ENCODE results near the gene RALGAPA1. TPM values are rescaled to one million over a fixed set of nuclear protein-coding genes. Genes with fewer than 3 reads are reported as not detected.

RALGAPA1 gene
- total and polyA plus RNA-seq, 2 experiments from 2014 or later: 21.9 to 27.3 TPM

GRCh38 chr14:35504260-35504659 lies 304.8 kb downstream of the RALGAPA1 start:
- Histone ChIP-seq H3K36me3 (ENCODE audit: insufficient read depth) (no peaks in the 10 kb centered on the region), H3F3A (replicated peaks; ENCODE audit: low read depth) (no peaks in the 10 kb centered on the region), H3K4me2 (no peak overlapping the region), H2AFZ (no peak overlapping the region), H3K27ac (ENCODE audit: low read depth) (no peak overlapping the region), H3K4me1 (ENCODE audit: insufficient read depth) (no peaks in the 10 kb centered on the region), H3K4me3 (no peak overlapping the region), H3K27me3 (ENCODE audit: insufficient read depth) (no peaks in the 10 kb centered on the region), H3K79me2 (replicated peaks; ENCODE audit: insufficient read depth) (no peaks in the 10 kb centered on the region), H3K9me2 (ENCODE audit: insufficient read depth) (no peaks in the 10 kb centered on the region), H4K20me1 (replicated peaks; ENCODE audit: insufficient read depth) (no peaks in the 10 kb centered on the region)
- DNase-seq (ENCODE audit: low spot score): no peak
- no peak for TF ChIP-seq CREB1 (CRISPR knock-in tag; IDR thresholded peaks at IDR 0.05; ENCODE audit: low read depth)
- no peak for TF ChIP-seq EZH2 (IDR thresholded peaks at IDR 0.05; ENCODE audit: low read depth, unreplicated experiment)
- TF ChIP-seq ETS1 (IDR thresholded peaks at IDR 0.05): no peak
- no peak for TF ChIP-seq ZNF331 (CRISPR knock-in tag; IDR thresholded peaks at IDR 0.05; ENCODE audit: low read depth)
- TF ChIP-seq REST (IDR thresholded peaks at IDR 0.05; ENCODE audit: unreplicated experiment): no peak
- no peak for TF ChIP-seq POLR2AphosphoS5 (IDR thresholded peaks at IDR 0.05; ENCODE audit: low read depth)
- no peak for TF ChIP-seq JUNB (IDR thresholded peaks at IDR 0.05; ENCODE audit: unreplicated experiment)
- TF ChIP-seq STAT1 (IDR thresholded peaks at IDR 0.05; ENCODE audit: unreplicated experiment): no peak
- no peak for TF ChIP-seq ZNF114 (CRISPR knock-in tag; IDR thresholded peaks at IDR 0.05)
- TF ChIP-seq NANOG (IDR thresholded peaks at IDR 0.05; ENCODE audit: borderline replicate concordance): no peak
- no peak for TF ChIP-seq EZH2phosphoT487 (IDR thresholded peaks at IDR 0.05; ENCODE audit: unreplicated experiment)
- TF ChIP-seq ZNF462 (CRISPR knock-in tag; IDR thresholded peaks at IDR 0.05): no peak
- Mint-ChIP-seq H3K36me3 (ENCODE audit: low read depth) (no peaks in the 10 kb centered on the region), H3K4me3 (no peak overlapping the region), H3K27ac (no peak overlapping the region), H3K9me3 (no peaks in the 10 kb centered on the region), H3K27me3 (ENCODE audit: insufficient read depth, low read depth, poor library complexity) (no peaks in the 10 kb centered on the region), H3K4me1 (no peaks in the 10 kb centered on the region)
- ATAC-seq: no peak

Data from GM23338 (cell line).